Dedifferentiated amniotic fluid mesenchymal stem cell (primary cell): ENCODE data around the gene PLEKHN1.
A peak's percentile ranks its signal among the peaks of the same experiment; 100 is the strongest.
"Not testable (repeated sequence)": the region's sequence is repeated elsewhere in the genome, so short reads cannot be mapped to it uniquely, and the experiment has no call there.

Experiments
- DNase-seq: peaks from one replicate; pipeline ENCODE4 v3.0.0-alpha.2; 2016; ENCODE audit errors: extremely low spot score

Gene PLEKHN1

DNA sequence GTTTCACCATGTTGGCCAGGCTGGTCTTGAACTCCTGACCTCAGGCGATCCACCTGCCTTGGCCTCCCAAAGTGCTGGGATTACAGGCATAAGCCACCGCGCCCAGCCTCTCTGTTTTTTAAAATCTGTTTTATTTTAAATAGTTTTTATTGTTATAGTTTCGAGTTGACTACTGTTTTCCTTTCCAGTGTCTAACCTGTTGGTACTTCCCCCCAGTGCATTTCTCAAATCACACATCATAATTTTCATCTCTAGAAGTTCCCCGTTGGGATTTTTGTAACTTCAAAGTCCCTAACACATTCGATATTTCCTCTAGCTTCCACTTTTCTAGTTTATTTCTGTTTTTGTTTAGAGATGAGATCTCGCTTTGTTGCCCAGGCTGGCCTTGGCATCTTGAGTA, 26.1 kb downstream of the PLEKHN1 start:
- no peak for DNase-seq

DNA sequence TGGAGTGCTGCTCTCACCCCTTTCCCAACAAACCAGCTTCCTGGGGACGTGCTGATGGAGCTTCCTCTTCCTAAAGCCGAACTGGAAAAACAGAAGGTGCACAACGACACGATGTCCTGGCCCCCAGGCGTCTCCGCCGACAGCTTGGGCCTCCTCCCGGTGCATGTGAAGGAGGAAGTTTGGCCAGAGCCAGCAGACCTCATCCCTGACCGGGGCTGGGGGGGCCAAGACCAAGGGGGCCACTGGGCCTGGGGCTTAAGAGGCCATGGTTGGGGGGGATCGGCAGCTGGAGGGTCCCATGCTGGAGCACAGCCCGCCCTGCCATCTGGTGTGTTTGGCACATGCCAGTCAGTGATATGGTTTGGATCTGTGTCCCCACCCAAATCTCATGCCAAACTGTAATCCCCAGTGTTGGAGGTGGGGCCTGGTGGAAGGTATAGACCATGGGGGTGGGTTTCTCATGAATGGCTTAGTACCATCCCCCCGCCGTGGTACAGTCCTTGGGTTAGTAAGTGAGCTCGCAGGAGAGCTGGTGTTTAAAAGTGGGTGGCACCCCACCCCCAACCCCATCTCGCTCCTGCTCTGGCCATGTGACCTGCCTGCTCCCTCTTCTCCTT, 27.2 kb downstream of the PLEKHN1 start:
- DNase-seq, result no peak

DNA sequence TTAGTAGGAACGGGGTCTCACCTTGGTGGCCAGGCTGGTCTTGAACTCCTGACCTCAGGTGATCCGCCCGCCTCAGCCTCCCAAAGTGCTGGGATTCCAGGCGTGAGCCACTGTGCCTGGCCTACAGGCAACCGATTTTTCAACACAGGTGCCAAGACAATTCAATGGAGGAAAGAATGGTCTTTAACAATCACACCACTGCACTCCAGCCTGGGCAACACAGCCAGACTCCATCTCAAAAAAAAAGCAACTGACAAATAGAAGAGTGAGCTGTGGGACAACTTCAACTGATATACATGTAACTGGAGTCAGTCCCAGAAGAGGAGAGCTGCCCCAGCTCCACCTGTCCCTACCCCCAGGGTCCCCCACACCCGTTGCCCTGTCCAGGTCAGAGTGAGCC, 28.3 kb downstream of the PLEKHN1 start:
- not testable (repeated sequence) for DNase-seq

DNA sequence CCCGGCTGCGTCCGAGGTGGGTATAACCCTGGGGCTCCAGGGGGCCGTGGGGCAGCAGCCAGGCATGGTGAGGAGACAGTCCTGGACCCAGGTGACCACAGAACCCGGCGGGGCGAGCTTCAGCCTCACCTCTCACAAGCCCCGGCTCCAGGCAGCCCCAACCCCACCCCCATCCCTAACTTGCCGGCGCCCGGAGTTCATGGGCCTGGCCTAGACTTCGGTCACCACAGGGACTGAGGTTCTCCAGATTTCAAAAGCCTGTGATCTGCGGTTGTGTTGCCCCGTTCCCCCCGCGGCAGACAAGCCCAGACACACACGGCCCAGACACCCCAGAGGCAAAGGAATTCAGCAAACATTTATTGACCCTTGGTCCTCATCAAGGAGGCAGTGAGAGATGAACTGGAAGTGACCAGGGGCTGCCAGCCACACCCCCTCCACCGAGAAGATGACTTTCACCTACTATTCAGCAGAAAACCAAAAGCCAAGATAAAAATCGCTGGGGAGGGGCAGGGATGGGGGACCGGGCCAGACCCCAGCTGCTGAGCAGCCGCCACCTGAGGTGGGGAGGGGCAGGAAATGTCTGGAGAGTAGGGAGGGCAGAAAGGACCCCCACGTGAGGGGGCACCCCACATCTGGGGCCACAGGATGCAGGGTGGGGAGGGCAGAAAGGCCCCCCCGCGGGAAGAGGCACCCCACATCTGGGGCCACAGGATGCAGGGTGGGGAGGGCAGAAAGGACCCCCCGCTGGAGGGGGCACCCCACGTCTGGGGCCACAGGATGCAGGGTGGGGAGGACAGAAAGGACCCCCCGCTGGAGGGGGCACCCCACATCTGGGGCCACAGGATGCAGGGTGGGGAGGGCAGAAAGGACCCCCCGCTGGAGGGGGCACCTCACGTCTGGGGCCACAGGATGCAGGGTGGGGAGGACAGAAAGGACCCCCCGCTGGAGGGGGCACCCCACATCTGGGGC, 29.7 kb downstream of the PLEKHN1 start:
- DNase-seq, result no peak

DNA sequence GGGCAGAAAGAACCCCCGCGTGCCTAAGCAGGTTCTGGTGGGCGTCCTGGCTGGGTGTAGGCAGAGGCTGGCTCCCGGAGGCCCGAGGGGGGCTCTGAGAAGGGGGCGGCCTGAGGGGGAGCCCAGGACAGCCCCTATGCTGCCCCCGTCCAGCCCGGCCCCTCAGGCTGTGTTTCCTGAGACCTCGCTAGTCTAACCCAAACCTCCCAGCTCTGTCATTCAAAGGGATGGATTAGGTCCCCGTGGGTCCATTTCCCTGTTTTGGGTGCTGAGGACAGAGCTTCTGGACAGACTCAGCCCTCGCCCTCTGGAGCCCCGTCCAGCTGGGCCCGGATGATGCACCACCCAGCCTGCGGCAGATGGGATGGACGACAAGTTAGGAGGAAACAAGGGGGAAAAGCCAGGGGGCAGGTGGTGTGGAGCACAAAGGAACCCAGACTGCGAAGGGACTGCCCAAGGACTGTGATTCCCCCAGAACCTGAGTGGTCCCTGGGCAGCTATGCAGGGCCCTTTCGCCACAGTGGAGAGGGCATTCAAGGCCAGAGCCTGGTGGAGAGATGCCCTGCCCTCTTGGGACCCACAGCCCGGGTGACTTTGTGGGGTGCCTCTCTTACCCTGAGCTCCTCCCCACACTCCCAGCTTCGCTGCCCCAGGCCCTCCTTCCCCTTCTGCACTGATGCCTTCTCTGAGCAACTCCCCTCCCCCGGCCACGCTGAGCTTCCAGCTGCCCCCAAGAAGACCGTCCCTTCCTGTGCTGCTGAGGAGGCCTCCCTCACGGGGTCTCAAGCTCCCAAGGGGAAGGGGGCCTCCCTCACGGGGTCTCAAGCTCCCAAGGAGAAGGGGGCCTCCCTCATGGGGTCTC, 30.8 kb downstream of the PLEKHN1 start:
- no peak for DNase-seq

DNA sequence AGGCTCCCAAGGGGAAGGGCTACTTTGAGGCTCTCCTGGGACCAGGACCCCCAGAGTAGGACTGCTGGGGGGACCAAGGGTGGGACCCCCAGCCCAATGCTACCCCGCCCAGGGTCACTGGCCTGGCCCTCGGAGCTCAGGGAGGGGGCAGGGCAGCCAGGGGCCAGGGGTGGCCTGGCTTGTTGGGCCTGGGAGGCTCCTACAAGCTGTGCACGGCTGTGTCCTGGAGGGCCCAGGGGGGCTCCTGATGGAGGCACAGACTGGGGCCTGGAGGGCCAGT, 31.4 kb downstream of the PLEKHN1 start:
- no peak for DNase-seq

DNA sequence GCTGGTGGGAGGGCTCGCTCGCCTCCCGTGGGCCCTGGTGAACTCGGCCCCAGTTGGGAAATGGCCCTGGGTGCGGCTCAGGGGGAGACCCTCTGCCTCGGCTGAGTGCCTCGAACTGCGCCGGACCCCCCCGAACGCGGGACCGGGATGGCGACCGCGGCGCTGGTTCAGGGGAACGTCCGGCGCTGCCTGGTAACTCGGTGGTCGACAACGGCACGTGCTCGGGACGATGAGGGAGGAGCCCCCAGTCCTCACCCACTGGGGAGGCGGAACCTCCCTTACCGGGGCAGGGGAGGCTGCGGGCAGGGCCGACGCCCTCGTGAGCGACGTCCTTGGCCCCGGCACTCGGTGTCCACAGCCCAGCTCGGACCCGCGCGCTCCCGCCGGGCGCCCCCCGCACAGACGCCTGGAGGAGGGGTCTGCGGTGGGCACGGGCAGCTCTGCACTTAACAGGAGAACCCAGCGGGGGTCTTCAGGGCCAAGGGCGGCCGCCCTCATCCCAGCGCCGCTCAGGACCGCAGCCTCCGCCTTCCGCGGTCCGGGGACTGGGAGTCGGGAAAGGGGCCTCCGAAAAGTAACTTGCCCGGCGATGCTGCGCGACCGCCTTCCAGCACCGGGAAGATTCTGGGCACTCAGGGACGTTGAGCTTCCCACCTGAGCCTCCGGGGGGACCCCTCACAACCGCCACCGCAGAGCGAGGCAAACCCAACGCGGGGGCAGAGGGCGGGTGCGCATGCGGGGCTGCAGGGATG, 31.9 kb downstream of the PLEKHN1 start:
- no peak for DNase-seq

DNA sequence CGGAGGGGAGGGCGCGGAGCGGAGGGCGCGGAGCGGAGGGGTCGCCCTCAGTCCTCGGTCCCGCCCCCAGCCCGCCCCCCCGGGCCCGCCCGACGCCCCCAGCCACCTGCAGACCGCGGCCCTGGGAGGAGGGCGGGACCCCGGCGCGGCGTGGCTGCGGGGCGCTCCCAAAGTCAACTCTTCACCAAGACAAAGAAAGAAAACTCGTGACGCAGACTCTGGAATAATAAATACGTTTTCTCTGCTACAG, 32.4 kb downstream of the PLEKHN1 start:
- DNase-seq, result no peak

DNA sequence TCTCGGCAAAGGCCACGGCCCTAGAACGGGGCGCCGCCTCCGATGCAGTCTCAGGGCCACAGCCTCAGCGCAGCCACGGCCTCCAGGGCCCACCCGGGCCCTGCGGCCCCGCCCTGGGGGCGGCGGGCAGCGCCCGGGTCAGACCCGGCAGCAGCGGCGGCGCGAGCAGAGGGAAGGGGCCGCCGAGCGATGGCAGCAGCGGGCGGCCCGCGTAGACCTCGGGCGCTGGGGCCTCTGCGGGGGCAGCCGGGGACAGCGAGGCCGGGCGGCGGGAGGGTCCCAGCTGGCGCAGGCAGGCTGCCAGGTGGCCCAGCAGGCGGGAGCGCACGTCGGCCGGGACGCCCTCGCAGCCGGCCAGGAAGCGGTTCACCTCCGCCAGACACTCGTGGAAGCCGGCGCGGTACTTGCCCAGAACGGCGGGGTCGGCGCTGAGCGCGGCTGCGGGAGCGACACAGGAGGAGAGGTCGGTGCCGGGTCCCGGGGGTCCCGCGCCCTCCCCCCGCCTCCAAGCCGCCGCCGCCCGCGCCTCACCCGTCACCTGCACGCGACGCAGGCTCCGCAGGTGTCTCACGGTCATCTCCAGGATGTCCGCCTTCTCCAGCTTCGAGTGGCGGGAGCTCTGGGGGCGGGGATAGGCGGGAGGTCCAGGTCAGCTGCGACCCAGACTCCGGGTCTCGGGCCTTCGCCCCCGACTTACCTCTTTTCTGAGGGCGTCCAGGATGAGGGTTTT, 32.9 kb downstream of the PLEKHN1 start:
- no peak for DNase-seq

DNA sequence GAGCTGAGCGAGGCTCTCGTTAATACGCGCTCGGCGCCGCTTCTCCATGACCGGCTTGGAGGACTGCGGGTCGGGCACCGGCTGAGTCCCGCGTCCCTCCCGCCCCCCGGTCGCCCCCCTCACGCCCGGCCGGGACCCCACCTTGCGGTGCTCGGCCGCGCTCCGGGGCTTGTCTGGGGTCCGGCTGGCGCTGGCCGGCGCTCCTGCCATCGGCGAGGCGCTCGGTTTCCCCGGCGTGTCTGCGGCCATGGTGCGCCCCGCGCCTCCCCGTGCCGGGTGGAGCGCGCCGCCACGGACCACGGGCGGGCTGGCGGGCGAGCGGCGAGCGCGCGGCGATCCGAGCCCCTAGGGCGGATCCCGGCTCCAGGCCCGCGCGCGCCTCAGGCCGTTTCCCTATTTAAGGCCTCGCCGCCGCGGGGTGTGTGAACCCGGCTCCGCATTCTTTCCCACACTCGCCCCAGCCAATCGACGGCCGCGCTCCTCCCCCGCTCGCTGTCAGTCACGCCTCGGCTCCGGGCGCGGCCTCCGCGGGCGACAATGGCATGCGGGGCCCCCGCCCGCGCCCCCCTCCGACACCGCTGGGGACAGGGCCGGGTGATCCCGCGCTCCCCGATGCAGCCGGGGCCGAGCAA, 33.6 kb downstream of the PLEKHN1 start, which contains the start of gene HES4:
HES4 (minus strand) TSS at position 373 of the 632 bp plus-strand sequence; CDS start at position 249, 124 bp downstream.
- DNase-seq, result peak; percentile 83

DNA sequence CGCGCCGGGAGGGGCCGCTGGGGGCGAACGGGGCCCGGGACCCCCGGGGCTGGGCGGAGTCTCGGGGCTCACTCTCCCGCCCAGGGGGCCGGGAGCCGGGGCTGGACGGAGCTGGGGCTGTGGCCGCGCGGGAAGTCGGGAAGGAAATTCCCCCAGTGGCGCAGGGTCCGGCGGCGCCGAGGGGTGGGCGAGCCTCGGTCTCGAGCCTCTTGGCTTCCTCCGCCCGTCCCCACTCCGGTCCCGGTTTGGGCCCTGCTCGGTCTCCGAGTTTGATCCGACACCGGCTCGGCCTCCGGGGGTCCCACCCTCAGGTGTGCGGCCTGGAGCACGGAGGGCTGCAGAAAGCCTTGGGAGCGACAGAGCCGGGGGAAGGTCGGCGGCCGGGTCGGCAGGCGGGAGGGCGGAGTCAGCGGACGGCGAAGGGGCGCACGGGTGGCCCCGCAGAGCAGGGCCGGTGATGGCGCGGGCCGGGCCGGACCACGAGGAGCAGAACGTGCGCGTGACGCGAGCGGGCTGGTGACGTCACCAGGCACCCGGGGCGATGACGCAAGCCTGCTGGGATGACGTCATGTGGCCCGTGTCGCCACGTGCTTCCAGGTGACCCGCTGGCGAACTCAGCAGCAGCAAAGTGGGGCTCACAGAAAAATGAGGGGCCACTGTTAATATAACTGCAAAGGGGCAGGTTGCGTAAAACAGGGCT, 34.2 kb downstream of the PLEKHN1 start:
- peak; percentile 54 for DNase-seq

DNA sequence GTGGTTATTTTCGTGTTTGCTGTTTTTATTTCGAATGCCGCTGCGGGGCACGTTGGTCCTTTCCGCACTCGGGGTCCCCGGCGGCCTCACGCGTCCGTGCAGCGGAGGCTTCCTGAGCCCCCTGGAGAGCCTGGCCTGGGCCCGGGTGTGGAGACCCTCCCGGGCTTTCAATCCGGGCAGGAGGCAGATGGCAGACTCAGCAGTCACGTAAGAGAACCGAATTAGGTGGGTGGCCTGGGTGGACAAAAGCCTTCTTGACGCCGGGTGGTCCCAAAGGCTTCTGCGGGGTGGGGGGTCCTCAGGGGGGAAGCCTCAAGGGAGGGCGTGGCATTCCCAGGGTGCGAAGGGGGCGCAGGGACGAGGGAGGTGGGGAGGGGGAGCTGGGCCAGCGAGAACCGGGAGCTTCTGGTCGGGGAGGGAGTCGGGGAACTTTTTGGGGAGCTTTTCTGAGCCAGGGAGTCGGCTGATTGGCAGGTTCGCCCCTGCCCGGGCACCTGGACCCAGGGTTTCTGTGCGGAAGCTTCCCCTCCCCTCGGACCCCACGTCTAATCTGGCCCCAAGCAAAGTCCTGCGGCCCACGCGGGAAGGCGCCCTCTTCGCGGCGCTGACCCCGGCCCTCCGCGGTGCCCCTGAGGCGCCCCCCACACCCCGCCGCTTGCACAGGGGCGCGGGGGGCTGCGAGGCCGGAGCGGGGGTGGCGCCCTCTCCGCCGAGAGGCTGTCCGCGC, 34.9 kb downstream of the PLEKHN1 start:
- DNase-seq, result no peak

DNA sequence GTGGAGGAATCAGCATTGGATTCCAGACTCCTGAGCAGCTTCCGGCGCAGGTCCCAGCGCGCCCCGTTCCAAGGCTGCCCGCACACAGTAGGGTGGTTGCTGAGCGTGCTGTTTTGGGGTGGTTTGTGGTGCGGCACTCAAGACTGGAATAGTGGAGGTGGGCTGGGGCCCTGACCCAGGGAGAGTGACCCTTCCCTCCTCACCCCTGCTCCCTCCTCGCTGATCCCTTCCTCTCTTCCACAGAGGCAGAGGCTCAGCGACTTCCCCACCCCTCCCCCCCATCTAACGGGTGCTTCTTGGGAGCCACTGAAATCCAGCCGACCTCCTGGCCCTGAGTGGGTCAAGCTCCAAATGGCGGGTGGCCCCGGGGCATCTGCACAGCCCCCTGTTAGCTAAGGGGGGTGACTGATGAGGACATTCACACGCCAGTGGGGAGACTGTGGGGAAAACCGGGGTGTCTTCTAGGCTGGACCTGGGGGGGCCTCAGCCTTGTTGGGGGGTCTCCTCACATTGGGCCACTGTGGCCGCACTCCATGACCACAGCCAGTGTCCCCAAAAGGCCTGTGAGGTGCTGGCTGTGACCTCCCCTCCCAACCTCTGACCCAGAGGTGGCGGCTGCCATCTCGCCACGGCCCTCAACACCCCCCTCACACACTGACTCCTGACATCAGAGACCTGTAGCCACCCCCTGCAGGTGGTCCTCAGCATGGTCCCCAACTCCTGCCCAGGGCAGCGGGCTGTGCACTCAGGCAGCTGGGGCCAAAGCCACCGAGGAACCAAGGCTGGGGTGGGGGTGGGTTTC, 37.5 kb downstream of the PLEKHN1 start:
- DNase-seq, result no peak

DNA sequence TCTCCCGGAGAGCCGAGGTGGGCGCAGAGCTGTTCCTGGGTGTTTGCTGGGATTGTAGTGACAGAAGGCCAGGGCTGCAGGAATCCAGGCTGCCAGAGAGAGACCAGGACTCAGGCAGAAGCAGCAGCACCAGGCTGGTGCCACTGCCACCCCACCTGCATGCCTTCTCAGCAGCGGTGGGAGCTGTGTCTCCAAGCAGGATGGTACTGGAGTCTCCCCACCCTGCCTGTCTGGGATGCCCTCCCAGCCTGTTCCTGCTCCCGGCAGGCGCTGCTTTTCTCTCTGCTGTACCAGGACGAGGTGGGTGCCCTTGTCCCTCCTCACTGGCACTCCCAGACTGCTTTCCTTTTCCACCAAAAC, 38.1 kb downstream of the PLEKHN1 start:
- DNase-seq, result no peak

DNA sequence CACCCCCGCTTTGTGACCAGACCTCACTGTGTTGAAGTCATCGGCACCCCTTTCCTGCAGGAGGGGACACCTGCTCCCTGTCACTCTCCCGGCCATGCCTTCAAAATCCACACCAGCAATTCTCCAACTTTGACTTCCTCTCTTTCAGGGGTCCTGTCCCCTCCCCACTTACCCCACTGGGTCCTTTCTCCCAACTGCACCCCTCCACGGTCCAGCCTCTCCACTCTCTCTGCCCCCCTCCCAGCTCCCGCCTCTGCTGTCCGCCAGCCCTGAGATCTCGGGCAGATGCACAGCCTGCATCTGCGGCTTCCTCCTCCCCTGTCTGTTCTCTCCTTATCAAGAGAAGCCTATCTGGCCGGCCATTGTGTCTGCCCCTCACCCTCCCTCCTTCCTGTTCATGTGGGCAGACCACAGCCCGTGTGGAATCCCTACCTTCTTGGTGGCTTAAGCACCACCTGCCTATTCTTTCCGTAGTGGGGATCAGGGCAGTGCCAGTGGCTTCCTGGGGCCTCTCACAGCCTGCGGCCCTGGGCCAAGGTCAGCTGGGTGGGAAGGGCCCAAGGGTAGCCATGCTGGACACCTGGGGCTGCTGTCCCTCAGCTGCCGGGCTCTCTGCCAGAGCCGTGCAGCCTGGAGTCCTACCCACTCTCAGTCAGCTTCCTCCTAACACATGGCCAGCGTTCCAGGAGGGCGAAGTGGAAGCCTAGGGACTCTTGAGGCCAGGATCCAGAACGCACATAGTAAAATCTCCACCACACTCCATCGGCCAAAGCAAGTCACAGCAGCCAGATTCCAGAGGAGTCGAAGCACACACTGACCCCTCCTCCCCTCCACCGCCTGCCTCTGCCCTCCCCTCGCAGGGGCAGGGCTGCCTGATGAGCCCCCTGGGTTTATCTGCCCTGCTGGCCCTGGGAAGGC, 38.8 kb downstream of the PLEKHN1 start:
- no peak for DNase-seq

DNA sequence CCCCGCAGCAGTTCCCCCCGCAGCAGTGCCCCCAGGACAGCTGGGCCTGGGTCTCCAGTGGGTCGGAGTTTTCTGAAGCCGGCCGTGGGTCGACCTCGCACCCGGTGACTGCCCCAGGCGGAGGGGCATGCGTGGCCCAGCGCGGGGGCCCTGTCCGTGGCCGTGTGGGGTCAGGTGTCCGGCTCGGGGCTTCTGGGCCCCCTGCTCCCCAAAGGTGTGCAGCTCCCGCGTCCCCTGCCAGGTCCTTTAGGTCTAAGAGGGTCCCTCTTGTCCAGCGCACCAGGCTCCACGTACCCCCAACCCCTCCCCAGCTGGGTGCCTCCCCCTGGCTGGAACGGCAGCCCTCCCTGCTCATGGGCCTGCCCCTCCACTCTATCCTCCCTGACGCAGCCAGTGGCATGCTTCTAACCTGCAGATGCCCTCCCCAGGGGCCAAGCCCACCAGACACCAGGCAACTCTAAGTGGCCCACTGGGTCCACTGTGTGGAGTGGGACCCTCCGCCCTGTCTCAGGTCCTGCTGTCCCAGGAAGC, 39.6 kb downstream of the PLEKHN1 start:
- DNase-seq, result no peak
